Gastrocnemius medialis (tissue), 4 donors: ENCODE data around the gene FEV. TPM values are rescaled to one million over a fixed set of nuclear protein-coding genes. Genes with fewer than 3 reads are reported as not detected.

Experiments used
- ATAC-seq, 2 donors: fragments of 150-250 bp; one replicate each; pipeline ENCODE4 v1.9.1; 2016
- DNase-seq, 2 donors: peaks; one replicate each; pipeline ENCODE4 v3.0.0-alpha.2; 2019
- H3K27ac ChIP-seq, 4 donors: fragments of 200-600 bp; sonication (generic); 1 replicate in 1 of 4; 2 replicates in 3 of 4; pipeline ENCODE4 v1.5.1; 2016 to 2018; ENCODE audit warnings: mild to moderate bottlenecking in 2 of 4, moderate library complexity in 1 of 4
- H3K27me3 ChIP-seq, 3 donors: fragments of 200-600 bp; sonication (generic) in 2 of 3; 1 replicate in 1 of 3; 2 replicates in 2 of 3; pipeline versions ENCODE4 v1.5.1 to v1.6.0; 2016 to 2019; ENCODE audit warnings: mild to moderate bottlenecking in 1 of 3, moderate library complexity in 1 of 3
- H3K36me3 ChIP-seq, 2 donors: fragments of 200-600 bp; sonication (generic) in 1 of 2; one replicate each; pipeline ENCODE4 v1.5.1; 2017 to 2018
- H3K4me1 ChIP-seq, 2 donors: fragments of 200-600 bp; sonication (generic) in 1 of 2; one replicate each; pipeline ENCODE4 v1.5.1; 2016 to 2017; ENCODE audit warnings: mild to moderate bottlenecking in 2 of 2
- H3K4me3 ChIP-seq, 4 donors: fragments of 200-600 bp; sonication (generic) in 3 of 4; 1 replicate in 1 of 4; 2 replicates in 3 of 4; pipeline ENCODE4 v1.5.1; 2016 to 2019; ENCODE audit warnings: mild to moderate bottlenecking in 2 of 4
- H3K9me3 ChIP-seq, 3 donors: fragments of 200-600 bp; sonication (generic) in 2 of 3; 1 replicate in 1 of 3; 2 replicates in 2 of 3; pipeline ENCODE4 v1.5.1; 2016 to 2019
- CTCF ChIP-seq, 5 experiments: fragments of 450-650 bp in 3 of 5; fragments of 200-600 bp in 2 of 5; sonication (generic) in 2 of 5; IDR thresholded peaks in 4 of 5; conservative IDR thresholded peaks in 1 of 5; 1 replicate in 4 of 5; 2 replicates in 1 of 5; pipeline ENCODE4 v1.5.1; 2016 to 2019; ENCODE audit warnings: antibody characterized with exemption in 5 of 5, mild to moderate bottlenecking in 3 of 5, moderate library complexity in 3 of 5
- POLR2A ChIP-seq, 2 donors: fragments of 450-650 bp; IDR thresholded peaks; one replicate each; pipeline ENCODE4 v1.6.1; 2017; ENCODE audit warnings: antibody characterized with exemption in 2 of 2, mild to moderate bottlenecking in 2 of 2, moderate library complexity in 2 of 2
- in situ Hi-C, 4 donors: fragments of 200-750 bp; cut with MboI; loops; one replicate each; pipeline versions ENCODE4 v1.15.0 to v1.8.0; 2017; ENCODE audit warnings: low sequenced_read_pairs in 4 of 4
- intact Hi-C: fragments of 100-400 bp; cut with DNase I; formaldehyde crosslinking; loops from one replicate; pipeline ENCODE4 v1.15.1; 2023; ENCODE audit warnings: low total_unique reads
- total RNA-seq, 4 donors: library from RNA; depleted of rRNA; stranded (reverse); fragments of >200 nt; gene quantifications; one replicate each; pipeline versions ENCODE4 v1.1.0 to v1.2.3, GENCODE V29; 2016

The FEV gene
- total RNA-seq, result not detected

GRCh38 chr2:218985021-218985324, at the start of gene FEV:
TSS of gene FEV (minus strand) at chr2:218985184. CDS start at chr2:218985075, 109 bp downstream.
- ATAC-seq (no peak), DNase-seq (no peak)
- H3K36me3 ChIP-seq, result no peaks in the 10 kb centered on the region
- H3K27me3 ChIP-seq, result peaks cover 94 to 99% (median 98%) of the 10 kb centered on the region in 3 donors
- intact Hi-C loops, result no loop called here
- in situ Hi-C loops, result no loop called here
- H3K27ac ChIP-seq, result no peak within 1 kb of the TSS
- no peaks in the 10 kb centered on the region for H3K9me3 ChIP-seq
- TF ChIP-seq POLR2A (IDR thresholded peaks at IDR 0.05) (no peak), CTCF (IDR thresholded peaks at IDR 0.05 in 4 of 5, conservative IDR thresholded peaks at IDR 0.05 in 1 of 5) (no peak)
- H3K4me3 ChIP-seq, result peak within 1 kb of the TSS; percentile 3 to 40 (median 12)
- peaks cover 27 to 33% of the 10 kb centered on the region in 2 donors for H3K4me1 ChIP-seq

GRCh38 chr2:219032051-219032745, 47.2 kb upstream of the FEV start:
- intact Hi-C loops, result no loop called here
- TF ChIP-seq CTCF (IDR thresholded peaks at IDR 0.05 in 4 of 5, conservative IDR thresholded peaks at IDR 0.05 in 1 of 5) (no peak), POLR2A (IDR thresholded peaks at IDR 0.05) (no peak)
- DNase-seq (no peak), ATAC-seq (no peak)
- Histone ChIP-seq H3K4me1 (no peaks in the 10 kb centered on the region), H3K36me3 (no peaks in the 10 kb centered on the region), H3K4me3 (no peak overlapping the region), H3K27me3 (peaks cover 0 to 12% (median 9%) of the 10 kb centered on the region in 3 donors), H3K27ac (no peak overlapping the region), H3K9me3 (no peaks in the 10 kb centered on the region)
- in situ Hi-C loops, result no loop called here

- ATAC-seq, result no peak
- peaks cover 0 to 12% (median 9%) of the 10 kb centered on the region in 3 donors for H3K27me3 ChIP-seq
- in situ Hi-C loops, result no loop called here
Observed at GRCh38 chr2:219031005-219031738, 46.2 kb upstream of the FEV start.

GRCh38 chr2:219030177-219030940, 45.4 kb upstream of the FEV start:
- in situ Hi-C loops, result no loop called here
- H3K36me3 ChIP-seq, result no peaks in the 10 kb centered on the region
- TF ChIP-seq CTCF (IDR thresholded peaks at IDR 0.05 in 4 of 5, conservative IDR thresholded peaks at IDR 0.05 in 1 of 5), result no peak
- TF ChIP-seq POLR2A (IDR thresholded peaks at IDR 0.05), result no peak
- intact Hi-C loops, result loop anchor here (1.0 kb wide), 1 partner anchor 89 kb away; no protein-coding TSS in a partner anchor
- H3K9me3 ChIP-seq, result no peaks in the 10 kb centered on the region
- H3K27me3 ChIP-seq, result peaks cover 0 to 12% (median 9%) of the 10 kb centered on the region in 3 donors
- ATAC-seq, result peak in 1 of 2 donors; percentile 18
- no peak for DNase-seq
- H3K4me1 ChIP-seq, result no peaks in the 10 kb centered on the region
- H3K4me3 ChIP-seq, result no peak overlapping the region
- no peak overlapping the region for H3K27ac ChIP-seq

More at GRCh38 chr2:219031005-219031738, 46.2 kb upstream of the FEV start:
- no peaks in the 10 kb centered on the region for H3K36me3 ChIP-seq
- no peak for TF ChIP-seq CTCF (IDR thresholded peaks at IDR 0.05 in 4 of 5, conservative IDR thresholded peaks at IDR 0.05 in 1 of 5)
- no peak for TF ChIP-seq POLR2A (IDR thresholded peaks at IDR 0.05)
- no peaks in the 10 kb centered on the region for H3K4me1 ChIP-seq
- H3K27ac ChIP-seq, result no peak overlapping the region
- H3K4me3 ChIP-seq, result no peak overlapping the region
- intact Hi-C loops, result no loop called here
- no peaks in the 10 kb centered on the region for H3K9me3 ChIP-seq
- DNase-seq, result no peak
